ENCODE results near the gene KRT78. TPM values are rescaled to one million over a fixed set of nuclear protein-coding genes. Genes with fewer than 3 reads are reported as not detected.

The KRT78 gene
- total and polyA plus RNA-seq, 9 of the 15 experiments (the other 6 are each of a cell fraction or from before 2014, with no cell fraction given): not detected

- TF ChIP-seq HNRNPLL (IDR thresholded peaks at IDR 0.05; ENCODE audit: low read depth, low read length, poor library complexity, severe bottlenecking): peak; percentile 66
- TF ChIP-seq HMGN3 (IDR thresholded peaks at IDR 0.05; ENCODE audit: borderline replicate concordance, extremely low read depth, insufficient read length, low read depth, low read length): peak; percentile 81
- no peak for TF ChIP-seq ZBTB33 (CRISPR knock-in tag; IDR thresholded peaks at IDR 0.05)
- TF ChIP-seq SMARCA4 (IDR thresholded peaks at IDR 0.05): peak; percentile 37; the same call in 1 of the 2 replicates
- TF ChIP-seq ZBTB1 (CRISPR knock-in tag; IDR thresholded peaks at IDR 0.05; ENCODE audit: borderline replicate concordance, low read depth): peak; percentile 100
- 0 out of 2 replicates have a peak, but pooled peaks have one; percentile 47 for TF ChIP-seq GABPB1 (CRISPR knock-in tag; IDR thresholded peaks at IDR 0.05)
- peak; percentile 59; the same call in 1 of the 2 replicates for TF ChIP-seq SMAD4 (CRISPR knock-in tag; conservative IDR thresholded peaks at IDR 0.05)
- 0 out of 2 replicates have a peak, but pooled peaks have one; percentile 10 for TF ChIP-seq RB1 (IDR thresholded peaks at IDR 0.05; ENCODE audit: low read depth)
- no peak for TF ChIP-seq HDAC6 (IDR thresholded peaks at IDR 0.05; ENCODE audit: low read depth, low read length)
- no peak for TF ChIP-seq ZNF232 (CRISPR knock-in tag; IDR thresholded peaks at IDR 0.05)
- TF ChIP-seq POLR2G (IDR thresholded peaks at IDR 0.05; ENCODE audit: low read depth, low read length): peak; percentile 72
- no peak for TF ChIP-seq TFE3 (CRISPR knock-in tag; IDR thresholded peaks at IDR 0.05)
- TF ChIP-seq MTA3 (IDR thresholded peaks at IDR 0.05; ENCODE audit: borderline replicate concordance): 0 out of 2 replicates have a peak, but pooled peaks have one; percentile 27
- TF ChIP-seq, protein P1, sequence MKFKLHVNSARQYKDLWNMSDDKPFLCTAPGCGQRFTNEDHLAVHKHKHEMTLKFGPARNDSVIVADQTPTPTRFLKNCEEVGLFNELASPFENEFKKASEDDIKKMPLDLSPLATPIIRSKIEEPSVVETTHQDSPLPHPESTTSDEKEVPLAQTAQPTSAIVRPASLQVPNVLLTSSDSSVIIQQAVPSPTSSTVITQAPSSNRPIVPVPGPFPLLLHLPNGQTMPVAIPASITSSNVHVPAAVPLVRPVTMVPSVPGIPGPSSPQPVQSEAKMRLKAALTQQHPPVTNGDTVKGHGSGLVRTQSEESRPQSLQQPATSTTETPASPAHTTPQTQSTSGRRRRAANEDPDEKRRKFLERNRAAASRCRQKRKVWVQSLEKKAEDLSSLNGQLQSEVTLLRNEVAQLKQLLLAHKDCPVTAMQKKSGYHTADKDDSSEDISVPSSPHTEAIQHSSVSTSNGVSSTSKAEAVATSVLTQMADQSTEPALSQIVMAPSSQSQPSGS (CRISPR knock-in tag; IDR thresholded peaks at IDR 0.05): no peak
These were observed 59.0 kb downstream of the KRT78 start (continued) for GRCh38 chr12:52789637-52790426.

All from K562 (cell line).